Astrocyte (in vitro differentiated cells and primary cell): ENCODE results near the gene KIAA1614.

ENCODE experiments used
- CTCF ChIP-seq: IDR thresholded peaks from 2 replicates; pipeline ENCODE4 v1.5.1; 2011; ENCODE audit warnings: low read depth, mild to moderate bottlenecking, inconsistent platforms, low read length, moderate library complexity; ENCODE audit not compliant: insufficient read depth
- EZH2 ChIP-seq: IDR thresholded peaks from 2 replicates; pipeline ENCODE4 v1.6.1; 2012; ENCODE audit warnings: mild to moderate bottlenecking, low read length, inconsistent platforms; ENCODE audit not compliant: insufficient read depth

GRCh38 chr1:180970333-180971079, 57.8 kb downstream of the KIAA1614 start:
- TF ChIP-seq CTCF (no peak), EZH2 (no peak)
